Measurements from ENCODE around the gene EZR.

The EZR gene

DNA sequence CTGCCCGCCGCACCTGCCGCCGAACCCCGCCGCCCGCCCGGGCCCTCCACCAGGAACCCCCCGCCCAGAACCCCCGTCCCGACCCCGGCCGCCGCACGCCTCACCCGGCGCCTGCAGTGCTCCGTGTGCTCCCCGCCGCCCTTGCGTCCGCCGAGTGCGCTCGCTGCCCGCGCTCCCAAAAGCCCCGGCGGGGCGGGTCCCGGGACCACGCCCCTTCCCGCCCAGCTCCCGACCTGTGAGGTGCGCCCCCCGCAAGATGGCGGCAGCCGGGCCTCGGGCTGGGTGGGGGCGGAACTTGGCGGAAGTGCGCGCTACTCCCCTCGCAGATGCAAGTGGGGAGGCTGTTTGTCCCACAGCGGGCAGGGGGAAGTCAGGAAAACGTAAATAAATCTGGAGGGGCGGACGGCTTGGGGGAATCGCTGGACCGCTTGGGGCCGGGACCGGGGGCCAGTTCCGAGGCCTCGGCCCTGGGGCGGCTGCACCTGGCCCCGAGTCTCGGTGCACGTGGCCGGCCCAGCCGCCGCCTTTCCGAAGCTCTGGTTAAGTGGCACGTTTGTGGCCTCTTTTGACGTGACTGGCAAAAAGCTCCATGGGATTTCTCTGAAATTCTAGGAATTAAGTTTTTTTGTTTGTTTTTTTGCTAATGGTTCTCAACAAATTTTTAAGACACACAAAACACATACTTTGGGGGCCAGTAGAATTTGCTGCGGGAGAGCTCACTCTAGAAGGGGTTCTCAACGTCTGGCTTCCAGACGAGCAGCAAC lies at the start of gene EZR:
TSS of gene EZR (minus strand) at position 156 of the 764 bp plus-strand sequence. CDS start 1,275 bp downstream, outside the sequence.
- ChIA-PET CTCF (interaction anchor here (0.6 to 1.0 kb wide), 4 partner anchors 86 to 747 kb away, joined by 3 to 4 read pairs (median 4); no protein-coding TSS in a partner anchor), POLR2A (ENCODE audit: low non-redundant PET) (interaction anchor here (0.6 to 1.3 kb wide), 5 partner anchors 32 to 997 kb away, joined by 3 to 8 read pairs (median 5); no protein-coding TSS in a partner anchor)
- no peak for TF ChIP-seq CTCF (conservative IDR thresholded peaks at IDR 0.05; ENCODE audit: low read depth)
- H3K27ac ChIP-seq: peak within 1 kb of the TSS; percentile 96
- peak; percentile 82 for DNase-seq (ENCODE audit: low spot score)

GRCh38 chr6:158868122-158868480 lies 48.9 kb upstream of the EZR start:
- no peak for TF ChIP-seq CTCF (conservative IDR thresholded peaks at IDR 0.05; ENCODE audit: low read depth)
- ChIA-PET POLR2A (ENCODE audit: low non-redundant PET) (no interaction called here), CTCF (no interaction called here)
- DNase-seq (ENCODE audit: low spot score): no peak
- H3K27ac ChIP-seq: peak overlapping the region; percentile 96

DNA sequence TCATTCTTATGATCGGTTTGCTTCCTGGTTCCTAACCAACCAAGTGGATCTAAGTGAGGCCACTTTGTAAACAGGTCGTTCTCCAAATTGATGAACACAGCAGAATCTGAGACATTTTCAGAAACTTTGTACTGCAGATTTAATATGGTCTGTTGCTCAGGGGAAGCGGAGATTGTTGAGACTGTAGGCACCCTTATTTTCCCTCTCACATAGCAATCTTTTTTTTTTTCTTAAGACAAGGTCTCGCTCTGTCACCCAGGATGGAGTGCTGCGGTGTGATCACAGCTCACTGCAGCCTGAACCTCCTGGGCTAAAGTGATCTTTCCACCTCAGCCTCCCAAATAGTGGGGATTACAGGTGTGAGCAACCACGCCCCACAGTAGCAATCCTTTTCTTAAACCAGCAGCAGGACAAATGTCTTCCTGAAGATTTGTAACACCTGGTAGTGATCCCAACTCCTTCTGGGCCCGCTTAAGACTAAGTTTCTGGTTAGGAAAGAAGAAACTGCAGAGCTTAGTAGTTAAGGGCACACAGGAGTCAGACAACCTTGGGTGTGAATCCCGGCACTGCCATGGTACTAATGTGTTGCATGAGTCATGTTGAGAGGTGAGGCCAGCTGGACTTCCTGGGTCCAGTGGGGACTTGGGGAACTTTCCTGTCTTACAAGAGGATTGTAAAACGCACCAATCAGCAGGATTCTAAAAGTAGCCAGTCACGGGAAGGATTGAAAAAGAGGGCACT lies 48.4 kb upstream of the EZR start:
- no peak for DNase-seq (ENCODE audit: low spot score)
- CTCF ChIA-PET: interaction anchor here (0.8 kb wide), 1 partner anchor 106 kb away, joined by 3 read pairs; no protein-coding TSS in a partner anchor
- POLR2A ChIA-PET (ENCODE audit: low non-redundant PET): no interaction called here
- H3K27ac ChIP-seq: peak overlapping the region; percentile 96
- no peak for TF ChIP-seq CTCF (conservative IDR thresholded peaks at IDR 0.05; ENCODE audit: low read depth)

DNA sequence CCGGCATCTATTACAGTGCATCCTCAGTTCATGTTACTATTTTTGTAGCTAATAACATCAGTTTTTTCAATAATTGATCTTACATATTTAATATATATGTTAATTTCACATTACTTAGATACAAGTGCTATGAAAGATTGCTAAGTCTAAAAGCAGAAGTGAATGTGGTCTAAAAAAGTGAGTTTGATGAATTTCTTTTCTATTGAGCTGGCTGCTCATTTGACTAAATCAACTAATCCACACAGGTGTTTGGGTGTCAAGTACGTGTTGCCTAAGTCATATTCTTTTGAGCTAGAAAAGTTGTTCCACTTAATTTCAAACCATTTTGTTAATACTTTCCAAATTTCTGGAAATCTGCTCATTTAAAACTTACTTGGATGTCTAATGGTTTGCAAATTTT lies 46.6 kb upstream of the EZR start:
- ChIA-PET CTCF (interaction anchor here (1.3 kb wide), 1 partner anchor 143 kb away, joined by 3 read pairs; no protein-coding TSS in a partner anchor), POLR2A (ENCODE audit: low non-redundant PET) (no interaction called here)
- DNase-seq (ENCODE audit: low spot score): no peak
- no peak for TF ChIP-seq CTCF (conservative IDR thresholded peaks at IDR 0.05; ENCODE audit: low read depth)
- no peak overlapping the region for H3K27ac ChIP-seq

DNA sequence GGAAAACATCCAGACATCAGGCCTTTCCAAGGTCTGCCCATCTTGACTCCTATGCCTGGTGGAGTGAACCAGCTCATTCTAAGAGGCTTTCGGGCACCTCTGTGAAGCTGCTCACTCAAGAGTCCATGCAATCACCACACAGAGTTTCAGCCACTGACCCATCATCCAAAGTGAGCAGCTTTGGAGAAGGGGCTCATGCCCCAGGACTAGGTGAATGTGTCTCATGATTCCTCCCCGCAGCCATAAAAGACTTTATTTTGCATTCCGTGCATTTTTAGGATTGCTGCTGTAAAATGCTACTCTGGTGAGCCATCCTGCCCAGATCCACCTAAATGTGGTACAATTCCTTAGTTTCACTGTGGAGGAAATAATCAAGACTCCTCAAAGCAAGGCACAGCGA lies 44.5 kb upstream of the EZR start:
- ChIA-PET CTCF (no interaction called here), POLR2A (ENCODE audit: low non-redundant PET) (no interaction called here)
- DNase-seq (ENCODE audit: low spot score): no peak
- no peak for TF ChIP-seq CTCF (conservative IDR thresholded peaks at IDR 0.05; ENCODE audit: low read depth)
- no peak overlapping the region for H3K27ac ChIP-seq

GRCh38 chr6:158861686-158862381 lies 42.7 kb upstream of the EZR start:
- ChIA-PET POLR2A (ENCODE audit: low non-redundant PET) (no interaction called here), CTCF (no interaction called here)
- H3K27ac ChIP-seq: no peak overlapping the region
- DNase-seq (ENCODE audit: low spot score): no peak
- no peak for TF ChIP-seq CTCF (conservative IDR thresholded peaks at IDR 0.05; ENCODE audit: low read depth)

Data from RWPE1 (cell line).